HG02678 (cell line): ENCODE data around the gene RANBP3.
"Not testable (repeated sequence)": the region's sequence is repeated elsewhere in the genome, so short reads cannot be mapped to it uniquely, and the experiment has no call there.

Source experiments
- ATAC-seq: cut with Tn5 transposase; IDR thresholded peaks from one replicate; pipeline ENCODE4 v1.9.1; 2021; ENCODE audit warnings: mild to moderate bottlenecking, moderate library complexity; ENCODE audit not compliant: unreplicated experiment

RANBP3 gene

DNA sequence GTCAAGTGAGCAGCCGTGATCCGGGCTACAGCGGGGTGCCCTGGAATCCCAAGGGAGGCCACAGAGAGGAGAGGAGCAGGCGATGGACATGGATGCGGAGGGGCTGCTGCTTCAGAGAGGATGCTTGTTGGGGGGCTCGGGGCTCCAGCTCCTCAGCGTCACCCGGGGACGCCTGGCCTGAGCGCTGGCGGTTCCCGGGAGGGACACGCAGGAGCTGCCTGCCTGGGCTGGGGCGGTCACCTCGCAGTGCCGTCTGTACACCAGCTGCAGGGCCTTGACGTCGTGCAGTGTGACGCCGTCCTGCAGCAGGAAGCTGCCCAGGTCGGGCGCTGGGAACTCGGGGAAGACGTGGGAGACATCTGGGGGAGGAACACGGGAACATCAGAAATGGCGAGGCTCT, 29.9 kb upstream of the RANBP3 start:
- ATAC-seq = no peak

GRCh38 chr19:6006896-6007295, 29.0 kb upstream of the RANBP3 start:
- no peak for ATAC-seq

GRCh38 chr19:6006070-6006446, 28.1 kb upstream of the RANBP3 start:
- not testable (repeated sequence) for ATAC-seq

DNA sequence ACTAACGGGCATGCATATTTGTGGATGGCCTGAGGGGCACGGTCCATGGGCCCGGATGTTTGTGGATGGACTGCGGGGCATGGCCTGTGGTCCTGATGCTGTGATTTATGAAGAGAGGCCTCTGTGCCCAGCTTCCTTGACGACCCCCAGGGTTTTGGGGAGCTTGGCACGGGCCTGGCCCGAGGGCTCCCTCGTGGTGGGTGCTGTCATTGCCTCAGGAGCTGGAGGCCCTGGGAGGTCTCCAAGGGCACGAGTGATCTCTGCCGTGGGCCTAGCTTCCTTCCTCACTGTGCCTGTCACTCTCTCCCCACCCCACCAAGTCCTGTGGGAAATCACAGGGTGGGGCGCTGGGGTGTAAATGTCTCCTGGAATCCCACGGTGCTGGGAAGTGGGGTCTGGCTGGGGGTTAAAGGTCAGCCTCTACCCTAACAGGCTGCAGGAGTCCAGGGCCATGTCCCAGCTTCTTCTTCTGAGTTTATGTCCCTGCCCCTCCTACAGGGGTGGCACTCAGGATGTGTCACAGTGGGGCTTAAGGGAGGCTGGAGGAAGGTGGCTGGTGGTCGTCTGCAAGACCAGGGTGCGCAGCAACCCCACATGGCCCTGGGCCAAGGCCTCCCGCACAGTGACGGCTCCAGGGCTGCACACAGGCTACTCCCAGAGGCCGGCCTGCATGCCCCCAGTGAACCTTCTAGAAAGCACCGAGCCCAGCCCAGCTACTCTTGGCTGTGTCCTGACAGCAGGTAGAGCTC, 27.6 kb upstream of the RANBP3 start:
- no peak for ATAC-seq

GRCh38 chr19:6003976-6004375, 26.0 kb upstream of the RANBP3 start:
- no peak for ATAC-seq

DNA sequence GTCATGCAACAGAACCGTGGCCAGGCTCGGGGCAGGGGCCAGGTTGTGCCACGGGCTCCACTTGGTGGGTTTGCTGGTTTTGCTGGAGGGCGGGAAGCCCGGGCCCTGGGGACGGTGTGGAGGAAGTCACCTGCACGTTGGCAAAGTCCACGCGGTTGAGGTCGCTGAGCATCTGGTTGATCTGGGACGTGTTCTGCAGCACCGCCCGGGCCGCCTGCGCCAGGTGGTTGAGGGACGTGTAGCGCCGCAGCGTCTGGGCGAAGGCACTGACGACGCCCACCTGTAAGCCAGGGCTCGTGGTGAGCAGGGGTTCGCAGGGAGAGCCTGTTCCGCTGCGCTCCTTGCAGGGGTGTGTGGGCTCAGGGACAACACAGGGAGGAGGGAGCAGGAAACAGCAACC, 24.7 kb upstream of the RANBP3 start:
- no peak for ATAC-seq

DNA sequence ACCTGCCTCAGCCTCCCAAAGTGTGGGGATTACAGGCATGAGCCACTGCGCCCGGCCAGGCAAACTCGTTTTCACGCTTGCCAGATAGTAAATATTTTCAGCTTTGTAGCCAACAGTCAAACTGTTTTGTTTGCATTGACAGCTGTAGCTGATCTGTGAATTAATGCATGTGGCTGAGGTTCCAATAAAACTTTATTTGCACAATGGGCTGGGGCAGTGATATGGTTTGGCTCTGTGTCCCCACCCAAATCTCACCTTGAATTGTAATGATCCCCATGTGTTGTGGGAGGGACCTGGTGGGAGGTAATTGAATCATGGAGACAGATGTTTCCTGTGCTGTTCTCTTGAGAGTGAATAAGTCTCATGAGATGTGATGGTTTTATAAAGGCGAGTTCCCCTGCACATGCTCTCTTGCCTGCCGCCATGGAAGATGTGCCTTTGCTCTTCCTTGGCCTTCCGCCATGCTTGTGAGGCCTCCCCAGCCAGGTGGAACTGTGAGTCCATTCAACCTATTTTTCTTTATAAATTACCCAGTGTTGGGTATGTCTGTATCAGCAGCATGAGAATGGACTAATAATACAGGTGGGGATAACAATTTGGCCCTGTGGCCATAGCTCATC, 22.4 kb upstream of the RANBP3 start:
- no peak for ATAC-seq

GRCh38 chr19:5999693-6000092, 21.8 kb upstream of the RANBP3 start:
- ATAC-seq = no peak

- ATAC-seq = no peak
These were observed 19.4 kb upstream of the RANBP3 start for GRCh38 chr19:5997371-5997770.

DNA sequence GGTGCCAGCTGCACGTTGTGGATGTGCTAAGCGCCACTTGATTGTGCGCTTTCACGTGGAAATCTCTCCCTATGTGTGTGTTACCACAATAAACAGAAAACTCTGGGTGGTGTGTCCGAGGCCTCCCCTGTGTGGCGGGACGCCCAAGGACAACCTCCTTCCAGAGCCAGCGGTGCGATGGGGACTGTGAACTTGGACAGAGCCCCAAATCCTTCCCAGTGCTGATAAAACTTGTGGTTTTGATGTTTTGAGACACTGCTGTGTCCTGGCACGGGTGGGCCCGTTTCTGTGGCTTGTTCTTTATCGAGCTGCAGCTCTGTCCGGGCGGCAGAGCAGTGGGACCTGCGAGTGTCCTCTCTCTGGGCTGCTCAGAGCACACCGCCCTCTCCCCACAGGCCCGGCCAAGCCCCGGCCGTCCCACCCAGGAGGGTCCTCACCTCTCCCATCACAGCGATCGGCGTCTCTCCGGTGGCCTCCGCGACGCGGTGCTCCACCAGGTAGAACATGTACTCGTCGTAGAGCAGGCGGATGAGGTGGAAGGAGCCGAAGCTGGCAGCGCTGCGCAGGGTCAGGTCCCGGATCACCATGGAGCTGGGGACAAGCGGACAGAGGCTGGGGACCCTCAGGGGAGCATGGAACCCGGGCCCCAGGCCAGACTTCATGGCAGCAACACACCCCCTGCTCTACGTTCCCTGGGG, 18.8 kb upstream of the RANBP3 start:
- no peak for ATAC-seq

DNA sequence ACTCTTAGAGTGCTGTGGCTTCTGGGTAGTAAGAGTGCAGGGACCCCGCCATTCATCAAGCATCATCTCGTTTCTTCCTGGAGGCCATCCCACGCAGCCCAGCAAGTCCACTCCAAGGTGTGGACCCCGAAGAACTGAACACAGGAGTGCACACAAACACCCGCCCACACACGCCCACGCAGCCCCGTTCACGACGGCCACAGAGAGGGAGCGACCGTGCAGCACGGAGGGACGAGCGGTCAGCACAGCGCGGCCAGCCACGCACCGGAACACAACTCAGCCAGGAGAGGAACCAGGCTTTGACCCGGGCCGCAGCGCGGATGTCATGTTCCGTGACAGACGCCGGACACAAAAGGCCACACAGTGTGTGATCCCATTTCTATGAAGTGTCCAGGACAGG, 18.2 kb upstream of the RANBP3 start:
- ATAC-seq = no peak

DNA sequence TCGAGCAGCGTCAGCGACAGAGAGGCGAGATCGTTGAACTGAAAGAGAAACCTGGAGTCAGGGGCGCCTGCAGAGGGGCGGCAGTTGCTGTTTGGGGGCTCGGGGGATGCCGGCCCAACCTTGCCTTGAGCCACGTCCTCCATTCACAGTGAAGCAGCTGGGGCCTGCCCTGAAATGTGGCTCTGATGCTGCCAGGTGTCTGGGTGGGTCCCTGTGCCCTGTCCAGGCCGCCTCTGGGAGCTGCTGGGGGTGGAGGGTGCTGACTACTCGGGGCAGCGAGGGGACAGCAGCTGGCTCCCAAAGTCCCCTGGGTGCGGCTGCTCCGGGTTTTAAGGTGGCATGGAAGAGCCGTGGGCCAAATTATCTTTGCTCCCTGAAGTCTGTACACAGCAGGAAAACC, 17.7 kb upstream of the RANBP3 start:
- ATAC-seq = no peak

DNA sequence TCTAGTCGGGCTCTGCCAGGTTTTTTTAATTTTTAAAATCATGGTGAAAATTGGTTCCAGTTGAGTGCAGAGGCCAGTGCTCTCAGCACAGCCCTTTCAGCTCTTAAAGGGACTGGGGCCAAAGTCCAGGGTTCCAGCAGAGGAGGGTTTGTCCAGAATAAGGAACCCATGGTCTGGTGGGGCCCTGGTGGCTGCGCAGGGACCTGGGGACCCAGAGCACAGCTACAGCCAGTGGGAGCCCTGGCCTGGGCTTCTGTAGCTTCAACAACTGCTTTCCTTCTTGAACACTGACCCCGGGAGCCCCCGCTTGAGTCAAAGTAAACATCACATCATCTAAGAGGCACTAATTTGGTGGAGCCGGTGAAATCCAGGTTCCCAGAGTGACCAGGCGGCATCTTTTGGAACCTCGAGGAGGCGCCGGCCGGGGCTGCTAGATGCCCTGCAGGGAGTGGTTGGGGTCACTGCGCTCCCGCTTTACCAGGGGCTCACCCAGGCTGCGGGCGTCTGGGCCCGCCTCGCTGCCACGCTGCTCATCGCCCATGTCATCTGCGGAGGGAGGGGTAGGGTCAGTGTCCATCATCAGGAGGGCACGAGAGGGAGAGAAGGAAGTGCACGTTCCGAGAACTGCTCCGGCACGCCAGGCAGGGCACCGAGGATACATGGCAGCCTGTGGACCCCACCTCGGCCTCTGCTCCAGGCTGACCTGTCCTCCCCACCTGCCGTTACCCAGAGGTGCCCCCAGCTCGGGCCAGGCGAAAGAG, 16.6 kb upstream of the RANBP3 start:
- ATAC-seq = no peak

DNA sequence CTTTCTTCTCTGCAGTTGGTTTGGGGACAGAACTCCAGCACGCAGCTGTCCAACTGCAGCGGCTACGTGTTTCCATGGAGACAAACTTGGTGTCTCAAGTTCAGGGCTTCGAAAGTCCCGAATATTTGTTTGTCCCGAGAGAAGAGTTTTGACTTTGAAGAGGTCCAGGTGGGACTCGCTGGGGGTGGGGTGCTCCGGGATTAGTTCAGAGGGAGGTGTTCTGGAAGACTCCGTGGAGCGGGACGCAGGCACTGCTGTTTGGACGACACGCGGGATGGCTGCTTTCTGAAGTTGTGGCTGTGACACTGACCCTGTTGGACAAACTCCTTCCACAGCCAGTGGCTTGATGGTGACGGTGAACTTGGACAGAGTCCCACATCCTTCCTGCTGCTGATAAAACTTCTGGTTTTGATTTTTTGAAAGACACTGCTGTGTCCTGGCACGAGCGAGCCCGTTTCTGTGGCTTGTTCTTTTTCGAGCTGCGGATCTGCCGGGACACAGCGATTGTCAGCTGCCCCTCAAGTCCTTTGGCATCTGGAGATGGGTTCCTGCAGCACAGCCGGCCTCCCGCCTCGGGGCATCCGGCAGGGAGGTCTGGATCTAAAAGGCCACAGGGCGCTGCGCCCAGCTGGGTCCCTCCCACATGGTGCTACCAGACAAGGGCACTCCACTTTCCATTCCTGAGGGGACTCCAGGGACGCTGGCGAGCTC, 15.9 kb upstream of the RANBP3 start:
- ATAC-seq = no peak

DNA sequence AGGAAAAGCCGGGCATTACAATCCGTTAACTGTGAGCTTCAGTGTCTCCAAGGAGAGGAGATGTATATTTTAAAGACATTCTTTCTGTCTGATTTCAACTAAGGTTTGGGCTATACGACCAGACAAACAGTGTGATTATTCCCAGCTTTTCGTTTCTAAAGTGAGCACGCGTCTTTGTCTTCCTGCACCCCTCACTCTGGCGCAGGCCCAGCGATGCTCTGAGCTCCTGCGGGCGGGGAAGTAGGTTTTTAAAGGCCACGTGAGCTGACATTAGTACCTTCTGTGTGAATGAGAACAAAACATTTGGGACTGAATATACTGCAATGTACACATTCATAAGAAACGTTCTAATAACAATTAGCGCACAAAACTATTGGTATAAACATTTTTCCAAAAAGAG, 15.3 kb upstream of the RANBP3 start:
- no peak for ATAC-seq

DNA sequence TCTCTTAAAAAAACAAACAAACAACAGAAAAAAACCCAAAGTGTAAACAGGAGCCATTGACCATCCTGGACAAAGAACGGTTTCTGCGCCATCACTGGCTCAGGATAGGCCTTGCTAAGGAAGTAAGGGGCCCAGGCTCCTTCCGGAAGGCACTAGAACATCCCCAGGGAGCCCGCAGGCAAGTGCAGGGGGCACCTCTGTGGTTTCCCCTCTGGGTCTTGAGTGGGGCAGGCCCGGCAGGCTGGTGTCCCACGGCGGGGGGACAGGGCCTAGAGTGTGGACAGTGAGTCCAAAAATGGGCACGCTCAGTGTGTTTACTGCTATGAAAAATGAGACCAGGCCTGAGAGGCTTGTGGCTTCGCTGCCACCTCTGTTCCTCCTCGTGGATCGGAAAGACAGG, 14.8 kb upstream of the RANBP3 start:
- ATAC-seq = no peak

GRCh38 chr19:5991244-5991838, 13.4 kb upstream of the RANBP3 start:
- ATAC-seq = no peak

- ATAC-seq = no peak
These were observed 12.4 kb upstream of the RANBP3 start for GRCh38 chr19:5990289-5990797.

GRCh38 chr19:5989388-5990074, 11.6 kb upstream of the RANBP3 start:
- no peak for ATAC-seq
